Smooth muscle cell (in vitro differentiated cells): ENCODE results near the gene RNF115. TPM values are rescaled to one million over a fixed set of nuclear protein-coding genes. Genes with fewer than 3 reads are reported as not detected.

Source experiments
- DNase-seq: peaks from one replicate; lab custom pipeline; 2025; ENCODE audit not compliant: unreplicated experiment; lab: John Stamatoyannopoulos, UW
- H2AFZ ChIP-seq: fragments of 200-600 bp; sonication (generic); 2 replicates; pipeline ENCODE4 v1.6.0; 2016; ENCODE audit warnings: antibody characterized with exemption, low read depth, mild to moderate bottlenecking
- H3F3A ChIP-seq: fragments of 200-600 bp; sonication (generic); 2 replicates; pipeline ENCODE4 v1.6.0; 2017; ENCODE audit warnings: antibody characterized with exemption, low read depth
- H3K27ac ChIP-seq: fragments of 200-600 bp; sonication (generic); 2 replicates; pipeline ENCODE4 v1.5.1; 2016; ENCODE audit warnings: low read depth, mild to moderate bottlenecking
- H3K27me3 ChIP-seq: fragments of 200-600 bp; sonication (generic); 2 replicates; pipeline ENCODE4 v1.6.1; 2016; ENCODE audit warnings: low read depth, mild to moderate bottlenecking
- H3K36me3 ChIP-seq: fragments of 200-600 bp; sonication (generic); 2 replicates; pipeline ENCODE4 v1.5.1; 2016; ENCODE audit warnings: low read depth
- H3K4me1 ChIP-seq: fragments of 200-600 bp; sonication (generic); 2 replicates; pipeline ENCODE4 v1.5.1; 2016; ENCODE audit warnings: low read depth
- H3K4me2 ChIP-seq: fragments of 200-600 bp; sonication (generic); 2 replicates; pipeline ENCODE4 v1.6.0; 2016; ENCODE audit warnings: mild to moderate bottlenecking
- H3K4me3 ChIP-seq: fragments of 200-600 bp; sonication (generic); 2 replicates; pipeline ENCODE4 v1.5.1; 2016; ENCODE audit warnings: mild to moderate bottlenecking
- H3K79me2 ChIP-seq: fragments of 200-600 bp; sonication (generic); 2 replicates; pipeline ENCODE4 v1.6.0; 2016; ENCODE audit warnings: low read depth, mild to moderate bottlenecking
- H3K9ac ChIP-seq: fragments of 200-600 bp; sonication (generic); 2 replicates; pipeline ENCODE4 v1.6.0; 2016; ENCODE audit warnings: low read depth
- H3K9me3 ChIP-seq: fragments of 200-600 bp; sonication (generic); replicated peaks from 2 replicates; pipeline ENCODE4 v1.5.1; 2016; ENCODE audit warnings: low read depth
- H4K20me1 ChIP-seq: fragments of 200-600 bp; sonication (generic); 2 replicates; pipeline ENCODE4 v1.6.0; 2016; ENCODE audit warnings: low read depth
- CTCF ChIP-seq: fragments of 200-600 bp; sonication (generic); IDR thresholded peaks from 2 replicates; pipeline ENCODE4 v1.5.1; 2017; ENCODE audit warnings: borderline replicate concordance, mild to moderate bottlenecking, antibody characterized with exemption; ENCODE audit not compliant: insufficient read depth, poor library complexity, severe bottlenecking
- WGBS: methylation state at CpG from one replicate; pipeline ENCODE4 v1.1.7; 2016; ENCODE audit warnings: low lambda C conversion rate; 5-methylcytosine and 5-hydroxymethylcytosine counted together
- polyA plus RNA-seq: library from polyadenylated mRNA; unstranded; fragments of >200 nt; fragmentation: Nextera tagmentation; extraction: Ambion mirVana; gene quantifications from 2 replicates; pipeline ENCODE4 v1.2.1, GENCODE V29; 2016
- total RNA-seq: library from RNA; depleted of rRNA; stranded (reverse); fragments of >200 nt; gene quantifications from 2 replicates; pipeline ENCODE4 v1.2.3, GENCODE V29; 2014

Gene RNF115
- total and polyA plus RNA-seq, 2 experiments from 2014 or later, result 4.2 to 9.2 TPM

GRCh38 chr1:145701306-145701862 lies 122.5 kb downstream of the RNF115 start:
- Histone ChIP-seq H3K27ac (no peak overlapping the region), H3K4me1 (no peaks in the 10 kb centered on the region), H3K9me3 (no peaks in the 10 kb centered on the region), H3K4me2 (no peak overlapping the region), H3K79me2 (no peaks in the 10 kb centered on the region), H2AFZ (no peak overlapping the region), H3K4me3 (no peak overlapping the region), H3F3A (no peaks in the 10 kb centered on the region), H3K27me3 (no peaks in the 10 kb centered on the region), H4K20me1 (no peaks in the 10 kb centered on the region), H3K36me3 (no peaks in the 10 kb centered on the region), H3K9ac (no peak overlapping the region)
- WGBS, result 74% methylated on average over 2 of the region's 2 CpGs
- no peak for DNase-seq
- TF ChIP-seq CTCF, result no peak

- no peaks in the 10 kb centered on the region for H3K27me3 ChIP-seq
- no peaks in the 10 kb centered on the region for H3K9me3 ChIP-seq
- no peaks in the 10 kb centered on the region for H3K4me1 ChIP-seq
- H3K27ac ChIP-seq, result no peak overlapping the region
- no peak overlapping the region for H3K4me2 ChIP-seq
- no peak overlapping the region for H3K4me3 ChIP-seq
- H3K9ac ChIP-seq, result no peak overlapping the region
- H3K79me2 ChIP-seq, result no peaks in the 10 kb centered on the region
- TF ChIP-seq CTCF, result no peak
- H2AFZ ChIP-seq, result no peak overlapping the region
- 93% methylated on average over 3 of the region's 3 CpGs for WGBS
- no peaks in the 10 kb centered on the region for H3F3A ChIP-seq
- no peaks in the 10 kb centered on the region for H4K20me1 ChIP-seq
- no peak for DNase-seq
- H3K36me3 ChIP-seq, result no peaks in the 10 kb centered on the region
Measured at GRCh38 chr1:145696630-145696960, 127.3 kb downstream of the RNF115 start.

- H3F3A ChIP-seq, result no peaks in the 10 kb centered on the region
- H3K9me3 ChIP-seq, result no peaks in the 10 kb centered on the region
- DNase-seq, result no peak
- H3K9ac ChIP-seq, result no peak overlapping the region
- no peaks in the 10 kb centered on the region for H3K79me2 ChIP-seq
- no peak overlapping the region for H3K27ac ChIP-seq
- no peaks in the 10 kb centered on the region for H3K27me3 ChIP-seq
- WGBS, result 86% methylated on average over 5 of the region's 5 CpGs
- no peak overlapping the region for H2AFZ ChIP-seq
- H3K36me3 ChIP-seq, result no peaks in the 10 kb centered on the region
- TF ChIP-seq CTCF, result no peak
- H3K4me2 ChIP-seq, result no peak overlapping the region
- no peaks in the 10 kb centered on the region for H3K4me1 ChIP-seq
- no peak overlapping the region for H3K4me3 ChIP-seq
- no peaks in the 10 kb centered on the region for H4K20me1 ChIP-seq
Measured at GRCh38 chr1:145695821-145696629, 127.9 kb downstream of the RNF115 start.
